Tibial nerve (tissue), 3 donors: ENCODE results near the gene MTCL3.

ENCODE experiments used
- CTCF ChIP-seq, 5 experiments: fragments of 200-600 bp in 3 of 5; fragments of 450-650 bp in 2 of 5; sonication (generic) in 3 of 5; IDR thresholded peaks; one replicate each; pipeline ENCODE4 v1.5.1; 2016 to 2019; ENCODE audit warnings: antibody characterized with exemption in 5 of 5, mild to moderate bottlenecking in 3 of 5, moderate library complexity in 2 of 5
- POLR2A ChIP-seq, 2 donors: fragments of 450-650 bp; IDR thresholded peaks; one replicate each; pipeline ENCODE4 v1.6.1; 2017; ENCODE audit warnings: antibody characterized with exemption in 2 of 2, mild to moderate bottlenecking in 2 of 2, moderate library complexity in 2 of 2

GRCh38 chr6:127533011-127533410 lies 13.9 kb upstream of the MTCL3 start:
- TF ChIP-seq CTCF (IDR thresholded peaks at IDR 0.05) = no peak
- no peak for TF ChIP-seq POLR2A (IDR thresholded peaks at IDR 0.05)
